NB4 (cell line): ENCODE data around the gene PPP3R1.

Experiments
- CTCF ChIP-seq: IDR thresholded peaks from one replicate; pipeline ENCODE4 v1.5.1; 2012; ENCODE audit warnings: low read depth, low read length
- MAX ChIP-seq: IDR thresholded peaks from 2 replicates; pipeline ENCODE4 v1.6.1; 2011; ENCODE audit warnings: low read depth, low read length
- POLR2A ChIP-seq: IDR thresholded peaks from 2 replicates; pipeline ENCODE4 v1.6.1; 2011; ENCODE audit warnings: mild to moderate bottlenecking; ENCODE audit not compliant: insufficient read length; ENCODE audit errors: extremely low read depth

- no peak for TF ChIP-seq CTCF
- TF ChIP-seq MAX, result no peak
- TF ChIP-seq POLR2A, result no peak
Measured at GRCh38 chr2:68248806-68249205, 3.5 kb downstream of the PPP3R1 start.
